Osteocyte (in vitro differentiated cells): Measurements from ENCODE around the gene ZNF426. TPM values are rescaled to one million over a fixed set of nuclear protein-coding genes. Genes with fewer than 3 reads are reported as not detected.

ENCODE experiments used
- DNase-seq: peaks from one replicate; pipeline ENCODE4 v3.0.0; 2021; ENCODE audit warnings: mixed read lengths; ENCODE audit not compliant: unreplicated experiment; ENCODE audit errors: extremely low spot score
- H3K27ac Mint-ChIP-seq: one replicate; pipeline ENCODE4 v1.8.0; 2021; ENCODE audit warnings: mild to moderate bottlenecking, mixed read lengths; ENCODE audit not compliant: unreplicated experiment
- H3K27me3 Mint-ChIP-seq: one replicate; pipeline ENCODE4 v1.8.0; 2021; ENCODE audit warnings: mixed read lengths; ENCODE audit not compliant: unreplicated experiment
- H3K36me3 Mint-ChIP-seq: one replicate; pipeline ENCODE4 v1.8.0; 2021; ENCODE audit warnings: mixed read lengths; ENCODE audit not compliant: unreplicated experiment
- H3K4me1 Mint-ChIP-seq: one replicate; pipeline ENCODE4 v1.8.0; 2021; ENCODE audit warnings: mixed read lengths; ENCODE audit not compliant: unreplicated experiment
- H3K4me3 Mint-ChIP-seq: one replicate; pipeline ENCODE4 v1.8.0; 2021; ENCODE audit warnings: mild to moderate bottlenecking, moderate library complexity, mixed read lengths; ENCODE audit not compliant: unreplicated experiment
- H3K9me3 Mint-ChIP-seq: one replicate; pipeline ENCODE4 v1.8.0; 2021; ENCODE audit warnings: mixed read lengths; ENCODE audit not compliant: unreplicated experiment
- CTCF ChIP-seq: fragments of 200-600 bp; sonication (generic); IDR thresholded peaks from 2 replicates; pipeline ENCODE4 v1.5.0; 2021; ENCODE audit warnings: antibody characterized with exemption, mild to moderate bottlenecking, moderate library complexity
- total RNA-seq: library from RNA; stranded (reverse); gene quantifications from 2 replicates; pipeline ENCODE4 v1.2.1, GENCODE V29; 2021

The ZNF426 gene
- total RNA-seq, 1 donor from 2014 or later, result 20.6 TPM

GRCh38 chr19:9507285-9507684, 31.2 kb downstream of the ZNF426 start:
- peaks cover 4% of the 10 kb centered on the region for H3K36me3 Mint-ChIP-seq
- H3K27me3 Mint-ChIP-seq, result no peaks in the 10 kb centered on the region
- H3K4me1 Mint-ChIP-seq, result no peaks in the 10 kb centered on the region
- DNase-seq, result no peak
- peaks cover 44% of the 10 kb centered on the region for H3K9me3 Mint-ChIP-seq
- no peak overlapping the region for H3K27ac Mint-ChIP-seq
- H3K4me3 Mint-ChIP-seq, result no peak overlapping the region
- TF ChIP-seq CTCF, result no peak

- Mint-ChIP-seq H3K27me3 (no peaks in the 10 kb centered on the region), H3K27ac (no peak overlapping the region), H3K4me3 (no peak overlapping the region), H3K9me3 (peaks cover 32% of the 10 kb centered on the region), H3K4me1 (no peaks in the 10 kb centered on the region), H3K36me3 (peaks cover 2% of the 10 kb centered on the region)
- TF ChIP-seq CTCF, result no peak
- no peak for DNase-seq
Measured at GRCh38 chr19:9500796-9501195, 37.6 kb downstream of the ZNF426 start.

- H3K4me3 Mint-ChIP-seq, result no peak within 1 kb of the TSS
- no peak for DNase-seq
- H3K27ac Mint-ChIP-seq, result no peak within 1 kb of the TSS
- peaks cover 2% of the 10 kb centered on the region for H3K36me3 Mint-ChIP-seq
- TF ChIP-seq CTCF, result no peak
- H3K4me1 Mint-ChIP-seq, result no peaks in the 10 kb centered on the region
- H3K9me3 Mint-ChIP-seq, result peaks cover 28% of the 10 kb centered on the region
- no peaks in the 10 kb centered on the region for H3K27me3 Mint-ChIP-seq
Measured at GRCh38 chr19:9498183-9498902, 40.1 kb downstream of the ZNF426 start, which contains the start of gene ZNF560. TSS of gene ZNF560 (minus strand) at chr19:9498616. CDS start at chr19:9475313, 23,303 bp downstream.

DNA sequence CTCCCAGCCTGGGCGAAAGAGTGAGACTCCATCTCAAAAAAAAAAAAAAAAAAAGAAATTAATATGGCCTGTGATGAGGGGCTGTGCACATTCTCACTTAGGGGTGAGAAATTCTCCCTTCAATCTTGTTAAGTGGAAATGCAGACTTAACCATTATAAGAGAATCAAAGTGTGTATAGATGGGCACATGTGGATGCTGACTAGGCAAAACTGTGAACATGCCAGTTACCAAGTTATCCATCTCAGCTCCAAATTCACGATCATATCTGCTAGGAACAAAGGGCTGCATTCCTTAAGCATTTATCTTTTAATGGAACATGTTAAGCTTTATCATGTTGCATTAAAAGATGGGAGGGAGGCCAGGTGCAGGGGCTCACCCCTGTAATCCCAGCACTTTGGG, 44.3 kb downstream of the ZNF426 start:
- Mint-ChIP-seq H3K27me3 (no peaks in the 10 kb centered on the region), H3K9me3 (peaks cover 19% of the 10 kb centered on the region)
- DNase-seq, result no peak

More for the DNA sequence above, 44.3 kb downstream of the ZNF426 start:
- TF ChIP-seq CTCF, result no peak
- no peak overlapping the region for H3K4me3 Mint-ChIP-seq
- H3K27ac Mint-ChIP-seq, result no peak overlapping the region
- H3K36me3 Mint-ChIP-seq, result no peaks in the 10 kb centered on the region
- no peaks in the 10 kb centered on the region for H3K4me1 Mint-ChIP-seq
